ENCODE results near the gene MDN1. TPM values are rescaled to one million over a fixed set of nuclear protein-coding genes. Genes with fewer than 3 reads are reported as not detected.

Gene MDN1
- total RNA-seq, 1 donor: 21.4 TPM

DNA sequence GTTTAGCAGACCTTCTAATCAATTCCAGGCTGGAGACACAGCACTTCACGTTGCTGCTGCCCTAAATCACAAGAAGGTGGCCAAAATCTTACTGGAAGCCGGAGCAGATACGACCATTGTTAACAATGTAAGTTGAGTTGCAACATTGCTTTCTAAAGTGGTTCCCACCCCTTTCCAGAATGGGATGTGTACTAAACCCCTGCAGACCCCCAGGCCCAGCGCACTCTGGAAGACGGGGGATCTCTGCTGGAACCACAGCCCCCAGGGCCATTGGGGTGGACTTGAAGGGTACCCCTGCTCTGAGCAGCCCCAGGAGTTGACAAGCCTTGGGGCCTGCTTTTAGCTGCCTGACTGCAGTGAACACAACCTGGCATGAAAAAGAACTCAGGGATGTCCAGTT lies 203.1 kb downstream of the MDN1 start:
- no peak overlapping the region for H2AFZ ChIP-seq (ENCODE audit: low read length)
- H3K36me3 ChIP-seq (ENCODE audit: insufficient read depth, low read length): no peaks in the 10 kb centered on the region
- H3K79me2 ChIP-seq (ENCODE audit: insufficient read depth, low read length): no peaks in the 10 kb centered on the region
- TF ChIP-seq CTCF (IDR thresholded peaks at IDR 0.05; ENCODE audit: extremely low read depth, low read depth, low read length): no peak
- H3K4me2 ChIP-seq (ENCODE audit: insufficient read depth, low read length): no peak overlapping the region
- no peaks in the 10 kb centered on the region for H3K27me3 ChIP-seq (ENCODE audit: insufficient read depth, low read length)
- H4K20me1 ChIP-seq (ENCODE audit: insufficient read depth, low read length): no peaks in the 10 kb centered on the region
- no peak for DNase-seq (ENCODE audit: insufficient read length, low spot score, missing footprints)
- no peaks in the 10 kb centered on the region for H3K9me3 ChIP-seq (ENCODE audit: low read depth, low read length)
- H3K4me1 ChIP-seq (ENCODE audit: insufficient read depth, low read length): peaks cover 3% of the 10 kb centered on the region
- no peak overlapping the region for H3K4me3 ChIP-seq (ENCODE audit: insufficient read depth, low read length)
- no peak overlapping the region for H3K27ac ChIP-seq (ENCODE audit: low read depth, low read length)

DNA sequence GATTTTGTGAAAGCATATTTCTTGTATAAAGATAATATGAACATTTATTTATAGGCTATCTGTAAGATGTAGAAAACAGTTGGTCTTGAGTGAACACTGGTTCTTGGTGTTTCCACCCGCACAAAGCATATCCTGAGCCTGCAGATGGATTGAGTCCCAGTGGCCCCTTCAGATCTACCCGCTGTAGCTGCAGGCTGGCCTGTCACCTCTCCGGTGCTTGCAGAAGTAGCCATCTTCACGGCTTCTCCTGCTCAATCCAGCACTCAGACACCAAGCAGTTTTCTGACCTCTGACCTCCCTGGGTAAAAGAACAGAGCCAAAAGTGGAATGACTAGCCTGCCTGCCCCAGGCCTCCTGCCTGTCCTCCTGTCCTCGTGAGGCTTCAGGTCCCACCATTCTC lies 203.7 kb downstream of the MDN1 start:
- Histone ChIP-seq H3K27me3 (ENCODE audit: insufficient read depth, low read length) (no peaks in the 10 kb centered on the region), H3K79me2 (ENCODE audit: insufficient read depth, low read length) (no peaks in the 10 kb centered on the region), H3K9me3 (ENCODE audit: low read depth, low read length) (no peaks in the 10 kb centered on the region), H4K20me1 (ENCODE audit: insufficient read depth, low read length) (no peaks in the 10 kb centered on the region), H3K27ac (ENCODE audit: low read depth, low read length) (no peak overlapping the region), H3K4me2 (ENCODE audit: insufficient read depth, low read length) (no peak overlapping the region), H3K4me1 (ENCODE audit: insufficient read depth, low read length) (peaks cover 6% of the 10 kb centered on the region), H3K36me3 (ENCODE audit: insufficient read depth, low read length) (no peaks in the 10 kb centered on the region), H3K4me3 (ENCODE audit: insufficient read depth, low read length) (no peak overlapping the region), H2AFZ (ENCODE audit: low read length) (no peak overlapping the region)
- TF ChIP-seq CTCF (IDR thresholded peaks at IDR 0.05; ENCODE audit: extremely low read depth, low read depth, low read length): no peak
- no peak for DNase-seq (ENCODE audit: insufficient read length, low spot score, missing footprints)

DNA sequence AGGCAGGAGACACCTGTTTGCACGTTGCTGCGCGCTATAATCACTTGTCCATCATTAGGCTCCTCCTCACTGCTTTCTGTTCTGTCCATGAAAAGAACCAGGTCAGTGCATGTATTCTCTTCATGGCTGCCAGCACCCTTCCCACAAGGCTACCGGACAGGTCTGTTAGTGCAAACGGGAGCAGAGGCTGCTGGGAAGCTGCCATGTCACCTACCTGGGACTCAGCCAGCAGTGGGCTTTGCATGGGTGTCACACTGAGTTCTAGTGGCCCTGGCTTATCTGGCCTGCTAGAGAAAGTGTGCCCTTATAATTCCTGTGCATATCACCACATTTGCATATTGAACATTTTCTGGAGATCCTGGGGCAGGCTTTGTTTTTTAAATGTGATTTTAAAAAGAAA lies 205.8 kb downstream of the MDN1 start:
- Histone ChIP-seq H3K27me3 (ENCODE audit: insufficient read depth, low read length) (no peaks in the 10 kb centered on the region), H3K27ac (ENCODE audit: low read depth, low read length) (no peak overlapping the region), H4K20me1 (ENCODE audit: insufficient read depth, low read length) (no peaks in the 10 kb centered on the region), H3K9me3 (ENCODE audit: low read depth, low read length) (no peaks in the 10 kb centered on the region), H3K4me3 (ENCODE audit: insufficient read depth, low read length) (no peak overlapping the region), H3K4me2 (ENCODE audit: insufficient read depth, low read length) (no peak overlapping the region), H3K4me1 (ENCODE audit: insufficient read depth, low read length) (peaks cover 6% of the 10 kb centered on the region), H2AFZ (ENCODE audit: low read length) (no peak overlapping the region), H3K79me2 (ENCODE audit: insufficient read depth, low read length) (no peaks in the 10 kb centered on the region), H3K36me3 (ENCODE audit: insufficient read depth, low read length) (no peaks in the 10 kb centered on the region)
- TF ChIP-seq CTCF (IDR thresholded peaks at IDR 0.05; ENCODE audit: extremely low read depth, low read depth, low read length): no peak
- DNase-seq (ENCODE audit: insufficient read length, low spot score, missing footprints): no peak

DNA sequence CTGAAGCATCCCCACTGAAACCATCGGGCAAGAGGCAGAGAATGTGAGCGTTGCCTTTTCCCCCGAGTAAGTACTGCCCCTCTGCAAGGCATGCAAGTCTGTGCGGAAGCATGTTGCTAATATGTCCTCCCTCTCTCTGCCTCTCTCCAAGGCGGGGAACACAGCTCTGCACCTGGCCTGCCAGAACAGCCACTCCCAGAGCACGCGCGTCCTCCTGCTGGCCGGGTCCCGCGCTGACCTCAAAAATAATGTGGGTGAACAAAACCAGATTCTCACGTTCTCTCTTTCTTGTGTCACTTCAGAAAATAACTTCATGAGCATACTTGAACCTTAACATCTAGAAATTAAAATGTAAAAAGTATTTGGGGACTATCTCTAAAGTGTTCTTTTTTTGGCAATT lies 207.5 kb downstream of the MDN1 start:
- no peaks in the 10 kb centered on the region for H3K27me3 ChIP-seq (ENCODE audit: insufficient read depth, low read length)
- no peak for TF ChIP-seq CTCF (IDR thresholded peaks at IDR 0.05; ENCODE audit: extremely low read depth, low read depth, low read length)

More for the DNA sequence above, 207.5 kb downstream of the MDN1 start:
- Histone ChIP-seq H3K36me3 (ENCODE audit: insufficient read depth, low read length) (no peaks in the 10 kb centered on the region), H3K27ac (ENCODE audit: low read depth, low read length) (no peak overlapping the region), H3K4me3 (ENCODE audit: insufficient read depth, low read length) (no peak overlapping the region), H2AFZ (ENCODE audit: low read length) (no peak overlapping the region), H3K4me2 (ENCODE audit: insufficient read depth, low read length) (no peak overlapping the region), H3K9me3 (ENCODE audit: low read depth, low read length) (no peaks in the 10 kb centered on the region), H3K4me1 (ENCODE audit: insufficient read depth, low read length) (peaks cover 6% of the 10 kb centered on the region), H3K79me2 (ENCODE audit: insufficient read depth, low read length) (no peaks in the 10 kb centered on the region), H4K20me1 (ENCODE audit: insufficient read depth, low read length) (no peaks in the 10 kb centered on the region)
- DNase-seq (ENCODE audit: insufficient read length, low spot score, missing footprints): no peak

Measured in osteoblast (primary cell).